ENCODE data around the gene GID4. TPM values are rescaled to one million over a fixed set of nuclear protein-coding genes. Genes with fewer than 3 reads are reported as not detected.

Gene GID4
- total and polyA plus RNA-seq, 9 of the 15 experiments (the other 6 are each of a cell fraction or from before 2014, with no cell fraction given) = 1.2 to 6.4 (median 3.7) TPM

GRCh38 chr17:18105027-18105426 lies 65.8 kb downstream of the GID4 start:
- no peaks in the 10 kb centered on the region for H3K9me3 ChIP-seq (replicated peaks; ENCODE audit: control insufficient read depth, insufficient read depth, low read depth, low read length)
- CTCF ChIA-PET (ENCODE audit: low intra/inter-chr PET ratio) = no interaction called here
- POLR2A ChIA-PET = interaction anchor here (0.6 kb wide), 1 partner anchor 176 kb away, joined by 3 read pairs; no protein-coding TSS in a partner anchor
- no peak overlapping the region for H3K4me2 ChIP-seq (ENCODE audit: insufficient read depth, low read length)
- intact Hi-C loops (cut with micrococcal nuclease) = no loop called here
- no peaks in the 10 kb centered on the region; the same call in 1 of the 2 replicates for H4K20me1 ChIP-seq (replicated peaks; ENCODE audit: control insufficient read depth, insufficient read depth, low read length)
- no peaks in the 10 kb centered on the region for H3K9me1 ChIP-seq (ENCODE audit: control insufficient read depth, insufficient read depth, low read length)
- 100% methylated on average over 1 of the region's 3 CpGs for WGBS (ENCODE audit: insufficient coverage, low coverage, missing lambda C conversion rate)
- peaks cover 0 to 4% of the 10 kb centered on the region in 2 experiments; a peak in 2 of 5 replicates for H3K4me1 ChIP-seq (replicated peaks in 1 of 2; ENCODE audit: control insufficient read depth in 2 of 2, insufficient read depth in 2 of 2, low read length in 2 of 2)
- no peak overlapping the region for H3K27ac ChIP-seq (ENCODE audit: extremely low read depth, low read depth, low read length)
- no peaks in the 10 kb centered on the region for H3K79me2 ChIP-seq (ENCODE audit: control insufficient read depth, insufficient read depth, low read length)
- no peak overlapping the region for H3K4me3 ChIP-seq
- no peak overlapping the region for H2AFZ ChIP-seq (ENCODE audit: low read depth, low read length)
- H3K36me3 ChIP-seq (ENCODE audit: control insufficient read depth, insufficient read depth, low read length) = peaks cover 22% of the 10 kb centered on the region; the same call in 1 of the 3 replicates
- FAIRE-seq = no peak
- DNase-seq (ENCODE audit: extremely low read depth in 1 of 4, low spot score in 3 of 4) = no peak
- BruUV-seq (replicated peaks) = no TSS peak
- no peak overlapping the region for H3K9ac ChIP-seq (ENCODE audit: insufficient read depth in 1 of 2, low read depth in 2 of 2, low read length in 2 of 2)
- ATAC-seq = no peak
- in situ Hi-C loops (cut with MboI) = no loop called here
- no peaks in the 10 kb centered on the region for H3K27me3 ChIP-seq (ENCODE audit: control insufficient read depth in 2 of 2, insufficient read depth in 2 of 2, low read length in 2 of 2)
- TF ChIP-seq ZBTB9 (CRISPR knock-in tag; IDR thresholded peaks at IDR 0.05) (no peak), MCM3 (IDR thresholded peaks at IDR 0.05) (no peak), KDM5B (IDR thresholded peaks at IDR 0.05; ENCODE audit: insufficient replicate concordance, low read depth, low read length) (no peak), SRSF7 (optimal IDR thresholded peaks at IDR 0.05; ENCODE audit: low read depth, low read length) (no peak), XRCC3 (IDR thresholded peaks at IDR 0.05) (no peak), TCFL5 (CRISPR knock-in tag; conservative IDR thresholded peaks at IDR 0.05) (no peak), ZNF384 (IDR thresholded peaks at IDR 0.05; ENCODE audit: low read depth, low read length) (no peak), ATF7 (IDR thresholded peaks at IDR 0.05) (no peak), MBD1 (CRISPR knock-in tag; IDR thresholded peaks at IDR 0.05) (no peak), YY1 (IDR thresholded peaks at IDR 0.05; ENCODE audit: borderline replicate concordance in 1 of 3, control insufficient read depth in 1 of 3, extremely low read depth in 1 of 3, insufficient read depth in 3 of 3, insufficient read length in 1 of 3, insufficient replicate concordance in 2 of 3, low read depth in 1 of 3, low read length in 2 of 3) (no peak), USF2 (CRISPR knock-in tag; IDR thresholded peaks at IDR 0.05) (no peak), NFYB (IDR thresholded peaks at IDR 0.05; ENCODE audit: extremely low read depth, insufficient read length) (no peak), ZNF511 (CRISPR knock-in tag; IDR thresholded peaks at IDR 0.05) (no peak)
- TF ChIP-seq, protein P1, sequence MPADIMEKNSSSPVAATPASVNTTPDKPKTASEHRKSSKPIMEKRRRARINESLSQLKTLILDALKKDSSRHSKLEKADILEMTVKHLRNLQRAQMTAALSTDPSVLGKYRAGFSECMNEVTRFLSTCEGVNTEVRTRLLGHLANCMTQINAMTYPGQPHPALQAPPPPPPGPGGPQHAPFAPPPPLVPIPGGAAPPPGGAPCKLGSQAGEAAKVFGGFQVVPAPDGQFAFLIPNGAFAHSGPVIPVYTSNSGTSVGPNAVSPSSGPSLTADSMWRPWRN (IDR thresholded peaks at IDR 0.05; ENCODE audit: low read depth) = no peak
- TF ChIP-seq, protein P2, sequence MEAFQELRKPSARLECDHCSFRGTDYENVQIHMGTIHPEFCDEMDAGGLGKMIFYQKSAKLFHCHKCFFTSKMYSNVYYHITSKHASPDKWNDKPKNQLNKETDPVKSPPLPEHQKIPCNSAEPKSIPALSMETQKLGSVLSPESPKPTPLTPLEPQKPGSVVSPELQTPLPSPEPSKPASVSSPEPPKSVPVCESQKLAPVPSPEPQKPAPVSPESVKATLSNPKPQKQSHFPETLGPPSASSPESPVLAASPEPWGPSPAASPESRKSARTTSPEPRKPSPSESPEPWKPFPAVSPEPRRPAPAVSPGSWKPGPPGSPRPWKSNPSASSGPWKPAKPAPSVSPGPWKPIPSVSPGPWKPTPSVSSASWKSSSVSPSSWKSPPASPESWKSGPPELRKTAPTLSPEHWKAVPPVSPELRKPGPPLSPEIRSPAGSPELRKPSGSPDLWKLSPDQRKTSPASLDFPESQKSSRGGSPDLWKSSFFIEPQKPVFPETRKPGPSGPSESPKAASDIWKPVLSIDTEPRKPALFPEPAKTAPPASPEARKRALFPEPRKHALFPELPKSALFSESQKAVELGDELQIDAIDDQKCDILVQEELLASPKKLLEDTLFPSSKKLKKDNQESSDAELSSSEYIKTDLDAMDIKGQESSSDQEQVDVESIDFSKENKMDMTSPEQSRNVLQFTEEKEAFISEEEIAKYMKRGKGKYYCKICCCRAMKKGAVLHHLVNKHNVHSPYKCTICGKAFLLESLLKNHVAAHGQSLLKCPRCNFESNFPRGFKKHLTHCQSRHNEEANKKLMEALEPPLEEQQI (IDR thresholded peaks at IDR 0.05) = no peak
